Neural cell (in vitro differentiated cells): ENCODE results near the gene PRKCQ.

Experiments
- CTCF ChIP-seq: fragments of 450-650 bp; IDR thresholded peaks from 2 replicates; pipeline ENCODE4 v1.5.1; 2014; ENCODE audit warnings: antibody characterized with exemption, mild to moderate bottlenecking, moderate library complexity; ENCODE audit not compliant: poor library complexity, severe bottlenecking
- EP300 ChIP-seq: fragments of 450-650 bp; conservative IDR thresholded peaks from 2 replicates; pipeline ENCODE4 v1.6.1; 2014; ENCODE audit warnings: antibody characterized with exemption, mild to moderate bottlenecking, moderate library complexity; ENCODE audit not compliant: poor library complexity, severe bottlenecking
- EZH2 ChIP-seq: fragments of 200-600, 300-800 bp; shearing (Covaris generic), sonication (generic); IDR thresholded peaks from 2 replicates; pipeline ENCODE4 v1.6.1; 2014; ENCODE audit warnings: antibody characterized with exemption, low read length, borderline replicate concordance, mild to moderate bottlenecking; ENCODE audit not compliant: insufficient read depth, poor library complexity, severe bottlenecking
- POLR2AphosphoS5 ChIP-seq: IDR thresholded peaks from 2 replicates; pipeline ENCODE4 v1.6.1; 2012
- RAD21 ChIP-seq: fragments of 450-650 bp; conservative IDR thresholded peaks from 2 replicates; pipeline ENCODE4 v1.6.1; 2014; ENCODE audit warnings: antibody characterized with exemption, mild to moderate bottlenecking, moderate library complexity

- no peak for TF ChIP-seq CTCF
- no peak for TF ChIP-seq RAD21
- no peak for TF ChIP-seq POLR2AphosphoS5
- TF ChIP-seq EP300: no peak
- TF ChIP-seq EZH2: no peak
Observed at GRCh38 chr10:6581778-6582228, 1.7 kb upstream of the PRKCQ start.
